Ramos (cell line): ENCODE measurements around the gene C19orf53.

Experiments used
- in situ Hi-C: fragments of 300-500 bp; cut with MboI; formaldehyde crosslinking; loops from one replicate; pipeline ENCODE4 v1.14.3; 2022; ENCODE audit warnings: low sequenced_read_pairs; ENCODE audit not compliant: unreplicated experiment

Gene C19orf53

GRCh38 chr19:13794757-13795589 is 20.7 kb downstream of the C19orf53 start, which contains the start of gene ZSWIM4:
Gene ZSWIM4 (plus strand): TSS chr19:13795443. CDS start chr19:13795649, 206 bp downstream.
- in situ Hi-C loops: no loop called here

- in situ Hi-C loops: no loop called here
These were observed 21.5 kb downstream of the C19orf53 start for GRCh38 chr19:13795595-13796300.

GRCh38 chr19:13796301-13797057 is 22.2 kb downstream of the C19orf53 start:
- in situ Hi-C loops: no loop called here

- in situ Hi-C loops: no loop called here
These were observed 22.8 kb downstream of the C19orf53 start for GRCh38 chr19:13797058-13797440.

- in situ Hi-C loops: no loop called here
These were observed 23.6 kb downstream of the C19orf53 start for GRCh38 chr19:13797870-13798269.

GRCh38 chr19:13799669-13800068 is 25.4 kb downstream of the C19orf53 start:
- in situ Hi-C loops: no loop called here

GRCh38 chr19:13803038-13803437 is 28.8 kb downstream of the C19orf53 start:
- in situ Hi-C loops: no loop called here

- in situ Hi-C loops: no loop called here
These were observed 30.8 kb downstream of the C19orf53 start for GRCh38 chr19:13804830-13805683.

- in situ Hi-C loops: no loop called here
These were observed 32.5 kb downstream of the C19orf53 start for GRCh38 chr19:13806728-13807127.

- in situ Hi-C loops: no loop called here
These were observed 33.3 kb downstream of the C19orf53 start for GRCh38 chr19:13807421-13808021.

GRCh38 chr19:13808856-13809255 is 34.6 kb downstream of the C19orf53 start:
- in situ Hi-C loops: no loop called here

GRCh38 chr19:13812544-13812943 is 38.3 kb downstream of the C19orf53 start:
- in situ Hi-C loops: no loop called here

GRCh38 chr19:13813147-13813546 is 38.9 kb downstream of the C19orf53 start:
- in situ Hi-C loops: no loop called here

GRCh38 chr19:13814550-13814949 is 40.3 kb downstream of the C19orf53 start:
- in situ Hi-C loops: no loop called here

- in situ Hi-C loops: no loop called here
These were observed 42.9 kb downstream of the C19orf53 start for GRCh38 chr19:13817018-13817614.

- in situ Hi-C loops: no loop called here
These were observed 43.5 kb downstream of the C19orf53 start for GRCh38 chr19:13817615-13818371.

GRCh38 chr19:13819238-13819637 is 45.0 kb downstream of the C19orf53 start:
- in situ Hi-C loops: no loop called here

GRCh38 chr19:13821292-13821691 is 47.0 kb downstream of the C19orf53 start:
- in situ Hi-C loops: no loop called here
